Keratinocyte (primary cell): ENCODE results near the gene BICDL2. TPM values are rescaled to one million over a fixed set of nuclear protein-coding genes. Genes with fewer than 3 reads are reported as not detected.

Experiments used
- DNase-seq: peaks from one replicate; pipeline ENCODE4 v3.0.0-alpha.2; 2011; ENCODE audit warnings: low read depth, missing footprints, low spot score
- FAIRE-seq: peaks from 2 replicates; lab custom pipeline; 2011; peaks lifted over from hg19 to GRCh38; lab: Jason Lieb, UNC
- H2AFZ ChIP-seq: 2 replicates; pipeline ENCODE4 v1.6.0; 2012; ENCODE audit warnings: low read length, control low read depth, inconsistent platforms; ENCODE audit not compliant: control insufficient read depth
- H3K27ac ChIP-seq: 2 replicates; pipeline ENCODE4 v1.5.1; 2011; ENCODE audit warnings: low read length; ENCODE audit not compliant: control insufficient read depth, insufficient read depth
- H3K27me3 ChIP-seq: 3 replicates; pipeline ENCODE4 v1.6.0; 2011; ENCODE audit warnings: low read length; ENCODE audit not compliant: control insufficient read depth, insufficient read depth; ENCODE audit errors: extremely low read depth
- H3K36me3 ChIP-seq, 2 experiments: 2 replicates in 1 of 2; 3 replicates in 1 of 2; pipeline ENCODE4 v1.5.1; 2011; ENCODE audit warnings: low read length in 2 of 2, mild to moderate bottlenecking in 1 of 2; ENCODE audit not compliant: control insufficient read depth in 2 of 2, insufficient read depth in 2 of 2; ENCODE audit errors: extremely low read depth in 1 of 2
- H3K4me1 ChIP-seq: 3 replicates; pipeline ENCODE4 v1.5.1; 2011; ENCODE audit warnings: low read length; ENCODE audit not compliant: control insufficient read depth, insufficient read depth; ENCODE audit errors: extremely low read depth
- H3K4me2 ChIP-seq: 3 replicates; pipeline ENCODE4 v1.6.0; 2011; ENCODE audit warnings: low read depth, low read length; ENCODE audit not compliant: control insufficient read depth, insufficient read depth; ENCODE audit errors: extremely low read depth
- H3K4me3 ChIP-seq, 3 experiments: fragments of 200-600 bp in 1 of 3; sonication (generic) in 1 of 3; 2 replicates in 2 of 3; 3 replicates in 1 of 3; pipeline ENCODE4 v1.5.1; 2011 to 2016; ENCODE audit warnings: low read length in 3 of 3, mild to moderate bottlenecking in 3 of 3, control low read depth in 2 of 3, inconsistent platforms in 1 of 3, low read depth in 1 of 3, mixed read lengths in 1 of 3, mixed run types in 1 of 3, moderate library complexity in 1 of 3; ENCODE audit not compliant: control insufficient read depth in 2 of 3, insufficient read depth in 2 of 3; ENCODE audit errors: extremely low read depth in 1 of 3
- H3K79me2 ChIP-seq: 2 replicates; pipeline ENCODE4 v1.6.0; 2012; ENCODE audit warnings: low read length; ENCODE audit not compliant: control insufficient read depth, insufficient read depth
- H3K9ac ChIP-seq: 3 replicates; pipeline ENCODE4 v1.6.0; 2011; ENCODE audit warnings: low read length; ENCODE audit not compliant: control insufficient read depth, insufficient read depth; ENCODE audit errors: extremely low read depth
- H3K9me1 ChIP-seq: 3 replicates; pipeline ENCODE4 v1.6.0; 2011; ENCODE audit warnings: low read length; ENCODE audit not compliant: control insufficient read depth, insufficient read depth; ENCODE audit errors: extremely low read depth
- H3K9me3 ChIP-seq: 2 replicates; pipeline ENCODE4 v1.5.1; 2012; ENCODE audit warnings: low read depth, low read length; ENCODE audit not compliant: control insufficient read depth
- H4K20me1 ChIP-seq: 3 replicates; pipeline ENCODE4 v1.6.0; 2011; ENCODE audit warnings: low read length; ENCODE audit not compliant: control insufficient read depth, insufficient read depth; ENCODE audit errors: extremely low read depth
- EZH2 ChIP-seq: IDR thresholded peaks from one replicate; pipeline ENCODE4 v1.6.1; 2012; ENCODE audit warnings: inconsistent platforms, mild to moderate bottlenecking, low read length, moderate library complexity
- dilution Hi-C: fragments of 300-500 bp; cut with MboI; formaldehyde crosslinking; loops from one replicate; pipeline ENCODE4 v1.7.0; 2020; ENCODE audit warnings: low sequenced_read_pairs; ENCODE audit not compliant: extremely low pct_ligation_motif_present
- polyA plus RNA-seq, 5 experiments: library from polyadenylated mRNA; depleted of rRNA in 3 of 5; stranded (reverse) in 3 of 5; stranded (forward) in 1 of 5; unstranded in 1 of 5; fragments of >200 nt; gene quantifications; 1 replicate in 1 of 5; 2 replicates in 3 of 5; 3 replicates in 1 of 5; pipeline versions ENCODE4 v1.2.1 to v1.2.3, GENCODE V29; 2011 to 2012; ENCODE audit warnings: missing spikeins in 2 of 5, low read depth in 1 of 5, low replicate concordance in 1 of 5
- TF ChIP-seq, protein P1 (sequence below), 3 experiments: IDR thresholded peaks in 1 of 3; conservative IDR thresholded peaks in 1 of 3; optimal IDR thresholded peaks in 1 of 3; 2 replicates in 2 of 3; 3 replicates in 1 of 3; pipeline versions ENCODE3 to v1.5.1; 2011; ENCODE audit warnings: low read length in 3 of 3, mild to moderate bottlenecking in 3 of 3, moderate library complexity in 2 of 3, control low read depth in 1 of 3, inconsistent platforms in 1 of 3; ENCODE audit not compliant: insufficient read depth in 2 of 3; ENCODE audit errors: extremely low read depth in 1 of 3

The BICDL2 gene
- polyA plus RNA-seq, 1 donor (not counting 4 experiments of a cell fraction or from before 2014, with no cell fraction given), result 1.3 TPM

DNA sequence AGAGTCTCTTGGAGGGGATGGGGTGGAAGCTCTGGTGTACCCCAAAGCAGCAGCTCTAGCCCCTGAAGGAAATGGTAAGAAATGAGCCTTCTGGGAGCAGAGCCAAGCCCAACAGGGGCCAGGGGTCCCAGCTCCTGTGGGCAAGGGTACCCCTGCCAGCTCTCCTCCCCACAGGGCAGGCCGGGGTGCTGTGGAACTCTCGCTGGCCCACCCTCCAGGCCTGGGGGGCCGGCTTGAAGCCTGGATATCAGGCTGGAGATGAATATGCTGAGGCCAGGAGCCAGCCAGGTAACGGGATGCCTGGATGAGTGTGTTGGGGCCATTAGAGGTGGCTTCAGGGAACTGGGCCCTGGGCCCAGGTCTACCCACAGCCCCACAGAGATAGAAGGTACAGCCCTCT is 36.2 kb downstream of the BICDL2 start:
- TF ChIP-seq EZH2, result no peak
- TF ChIP-seq, protein P1, sequence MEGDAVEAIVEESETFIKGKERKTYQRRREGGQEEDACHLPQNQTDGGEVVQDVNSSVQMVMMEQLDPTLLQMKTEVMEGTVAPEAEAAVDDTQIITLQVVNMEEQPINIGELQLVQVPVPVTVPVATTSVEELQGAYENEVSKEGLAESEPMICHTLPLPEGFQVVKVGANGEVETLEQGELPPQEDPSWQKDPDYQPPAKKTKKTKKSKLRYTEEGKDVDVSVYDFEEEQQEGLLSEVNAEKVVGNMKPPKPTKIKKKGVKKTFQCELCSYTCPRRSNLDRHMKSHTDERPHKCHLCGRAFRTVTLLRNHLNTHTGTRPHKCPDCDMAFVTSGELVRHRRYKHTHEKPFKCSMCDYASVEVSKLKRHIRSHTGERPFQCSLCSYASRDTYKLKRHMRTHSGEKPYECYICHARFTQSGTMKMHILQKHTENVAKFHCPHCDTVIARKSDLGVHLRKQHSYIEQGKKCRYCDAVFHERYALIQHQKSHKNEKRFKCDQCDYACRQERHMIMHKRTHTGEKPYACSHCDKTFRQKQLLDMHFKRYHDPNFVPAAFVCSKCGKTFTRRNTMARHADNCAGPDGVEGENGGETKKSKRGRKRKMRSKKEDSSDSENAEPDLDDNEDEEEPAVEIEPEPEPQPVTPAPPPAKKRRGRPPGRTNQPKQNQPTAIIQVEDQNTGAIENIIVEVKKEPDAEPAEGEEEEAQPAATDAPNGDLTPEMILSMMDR (optimal IDR thresholded peaks at IDR 0.05 in 1 of 3, IDR thresholded peaks at IDR 0.05 in 1 of 3, conservative IDR thresholded peaks at IDR 0.05 in 1 of 3; ENCODE audit: extremely low read depth in 1 of 3, insufficient read depth in 2 of 3, low read length in 3 of 3), result no peak
- no peak overlapping the region for H3K27ac ChIP-seq
- FAIRE-seq (no peak), DNase-seq (no peak)
- no peaks in the 10 kb centered on the region for H3K9me1 ChIP-seq
- no peaks in the 10 kb centered on the region for H3K79me2 ChIP-seq
- H3K9ac ChIP-seq, result no peak overlapping the region
- H3K27me3 ChIP-seq, result no peaks in the 10 kb centered on the region
- H3K4me3 ChIP-seq, result no peak overlapping the region
- H3K4me1 ChIP-seq, result peaks cover 4% of the 10 kb centered on the region
- no peak overlapping the region for H3K4me2 ChIP-seq
- H2AFZ ChIP-seq, result no peak overlapping the region
- dilution Hi-C loops, result no loop called here
- no peaks in the 10 kb centered on the region for H3K9me3 ChIP-seq
- no peaks in the 10 kb centered on the region for H3K36me3 ChIP-seq
- no peaks in the 10 kb centered on the region for H4K20me1 ChIP-seq

DNA sequence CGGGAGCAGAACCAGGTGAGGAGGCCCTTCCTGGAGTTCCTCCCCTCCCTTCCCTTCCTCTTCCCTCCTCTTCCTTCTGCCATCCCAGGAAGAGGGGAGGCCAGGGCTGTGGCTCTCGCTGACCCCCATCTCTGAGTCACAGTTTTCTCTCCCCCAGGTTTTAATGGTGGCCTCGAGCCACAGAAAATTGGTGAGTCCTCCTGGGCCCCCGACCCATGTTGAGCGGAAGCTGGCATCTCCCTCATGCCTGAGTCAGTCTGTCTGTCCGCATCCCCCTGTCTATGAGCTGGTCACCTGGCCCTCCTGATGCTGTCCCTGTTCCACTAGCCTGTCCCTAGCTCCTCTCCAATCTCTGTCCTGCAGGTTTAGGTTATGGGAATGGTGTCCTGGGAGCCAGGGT is 36.8 kb downstream of the BICDL2 start:
- H3K4me3 ChIP-seq, result no peak overlapping the region
- H3K4me2 ChIP-seq, result no peak overlapping the region
- DNase-seq (no peak), FAIRE-seq (no peak)
- H3K27me3 ChIP-seq, result no peaks in the 10 kb centered on the region
- no peak overlapping the region for H3K9ac ChIP-seq
- no peaks in the 10 kb centered on the region for H3K9me1 ChIP-seq
- dilution Hi-C loops, result no loop called here
- H3K36me3 ChIP-seq, result no peaks in the 10 kb centered on the region
- H4K20me1 ChIP-seq, result no peaks in the 10 kb centered on the region
- H3K9me3 ChIP-seq, result no peaks in the 10 kb centered on the region
- no peak overlapping the region for H3K27ac ChIP-seq
- H3K4me1 ChIP-seq, result peaks cover 10% of the 10 kb centered on the region
- no peaks in the 10 kb centered on the region for H3K79me2 ChIP-seq
- no peak for TF ChIP-seq EZH2
- TF ChIP-seq, protein P1 (optimal IDR thresholded peaks at IDR 0.05 in 1 of 3, IDR thresholded peaks at IDR 0.05 in 1 of 3, conservative IDR thresholded peaks at IDR 0.05 in 1 of 3; ENCODE audit: extremely low read depth in 1 of 3, insufficient read depth in 2 of 3, low read length in 3 of 3), result no peak
- no peak overlapping the region for H2AFZ ChIP-seq
